ENCODE data around the gene RAD51B.

RAD51B gene

GRCh38 chr14:68705741-68706283 lies 886.2 kb downstream of the RAD51B start:
- DNase-seq (ENCODE audit: insufficient read length, low spot score): no peak
- FAIRE-seq: no peak

GRCh38 chr14:68707482-68707881 lies 887.9 kb downstream of the RAD51B start:
- FAIRE-seq (no peak), DNase-seq (ENCODE audit: insufficient read length, low spot score) (no peak)

GRCh38 chr14:68708343-68708742 lies 888.8 kb downstream of the RAD51B start:
- DNase-seq (ENCODE audit: insufficient read length, low spot score) (no peak), FAIRE-seq (no peak)

GRCh38 chr14:68709007-68709406 lies 889.4 kb downstream of the RAD51B start:
- DNase-seq (ENCODE audit: insufficient read length, low spot score) (no peak), FAIRE-seq (peak; percentile 89)

GRCh38 chr14:68710776-68711175 lies 891.2 kb downstream of the RAD51B start:
- peak; percentile 95 for FAIRE-seq
- no peak for DNase-seq (ENCODE audit: insufficient read length, low spot score)

- FAIRE-seq (no peak), DNase-seq (ENCODE audit: insufficient read length, low spot score) (no peak)
Observed at GRCh38 chr14:68711561-68712309, 892.2 kb downstream of the RAD51B start.

GRCh38 chr14:68712703-68713370 lies 893.3 kb downstream of the RAD51B start:
- FAIRE-seq (peak; percentile 83), DNase-seq (ENCODE audit: insufficient read length, low spot score) (no peak)

GRCh38 chr14:68713782-68714181 lies 894.2 kb downstream of the RAD51B start:
- FAIRE-seq (no peak), DNase-seq (ENCODE audit: insufficient read length, low spot score) (no peak)

GRCh38 chr14:68714991-68715924 lies 895.7 kb downstream of the RAD51B start:
- DNase-seq (ENCODE audit: insufficient read length, low spot score): no peak
- peak; percentile 87 for FAIRE-seq

- DNase-seq (ENCODE audit: insufficient read length, low spot score): no peak
- no peak for FAIRE-seq
Observed at GRCh38 chr14:68716698-68717097, 897.1 kb downstream of the RAD51B start.

GRCh38 chr14:68718023-68718990 lies 898.7 kb downstream of the RAD51B start:
- DNase-seq (ENCODE audit: insufficient read length, low spot score): no peak
- FAIRE-seq: peak; percentile 72

- DNase-seq (ENCODE audit: insufficient read length, low spot score) (no peak), FAIRE-seq (no peak)
Observed at GRCh38 chr14:68719634-68720384, 900.2 kb downstream of the RAD51B start.

- DNase-seq (ENCODE audit: insufficient read length, low spot score) (no peak), FAIRE-seq (no peak)
Observed at GRCh38 chr14:68722186-68722585, 902.6 kb downstream of the RAD51B start.

- FAIRE-seq (peak; percentile 85), DNase-seq (ENCODE audit: insufficient read length, low spot score) (no peak)
Observed at GRCh38 chr14:68722968-68723566, 903.5 kb downstream of the RAD51B start.

GRCh38 chr14:68723808-68724268 lies 904.3 kb downstream of the RAD51B start:
- DNase-seq (ENCODE audit: insufficient read length, low spot score) (no peak), FAIRE-seq (no peak)

GRCh38 chr14:68724914-68725313 lies 905.3 kb downstream of the RAD51B start:
- DNase-seq (ENCODE audit: insufficient read length, low spot score) (no peak), FAIRE-seq (peak; percentile 63)

GRCh38 chr14:68726093-68726695 lies 906.6 kb downstream of the RAD51B start:
- FAIRE-seq: peak; percentile 69
- DNase-seq (ENCODE audit: insufficient read length, low spot score): no peak

All from HTR-8/SVneo (cell line).